ENCODE results near the gene CDH13. TPM values are rescaled to one million over a fixed set of nuclear protein-coding genes. Genes with fewer than 3 reads are reported as not detected.

CDH13 gene
- total RNA-seq: 166 TPM
- long read RNA-seq, partial matches to known transcripts: 308 of 318 reads
- long read RNA-seq, other reads (novel, unspliced or antisense): 10 of 318 reads

- intact Hi-C loops (cut with DNase I): loop anchor here (5.0 kb wide), 1 partner anchor 110 kb away; no protein-coding TSS in a partner anchor
- ATAC-seq (ENCODE audit: poor library complexity): peak; percentile 60
- peak; percentile 70 for DNase-seq
These were observed at the start of gene CDH13 for GRCh38 chr16:82626791-82627261. CDH13 (plus strand) TSS chr16:82626969.

- ATAC-seq (ENCODE audit: poor library complexity) (peak; percentile 74), DNase-seq (no peak)
- intact Hi-C loops (cut with DNase I): loop anchor here (5.0 kb wide), 1 partner anchor 213 kb away; no protein-coding TSS in a partner anchor
These were observed 46.4 kb upstream of the CDH13 start for GRCh38 chr16:82580298-82580890.

- no peak for DNase-seq
- intact Hi-C loops (cut with DNase I): loop anchor here (5.0 kb wide), 1 partner anchor 216 kb away; no protein-coding TSS in a partner anchor
- ATAC-seq (ENCODE audit: poor library complexity): no peak
These were observed 43.8 kb upstream of the CDH13 start for GRCh38 chr16:82582975-82583374.

- ATAC-seq (ENCODE audit: poor library complexity) (no peak), DNase-seq (no peak)
- intact Hi-C loops (cut with DNase I): loop anchor here (5.0 kb wide), 1 partner anchor 216 kb away; no protein-coding TSS in a partner anchor
These were observed 43.3 kb upstream of the CDH13 start for GRCh38 chr16:82583422-82583821.

- peak; percentile 82 for ATAC-seq (ENCODE audit: poor library complexity)
These were observed 42.1 kb upstream of the CDH13 start for GRCh38 chr16:82584553-82585152.

GRCh38 chr16:82585675-82586074 is 41.1 kb upstream of the CDH13 start:
- DNase-seq (no peak), ATAC-seq (ENCODE audit: poor library complexity) (no peak)
- intact Hi-C loops (cut with DNase I): no loop called here

More at GRCh38 chr16:82584553-82585152, 42.1 kb upstream of the CDH13 start:
- intact Hi-C loops (cut with DNase I): loop anchor here (5.0 kb wide), 1 partner anchor 217 kb away; no protein-coding TSS in a partner anchor
- no peak for DNase-seq

GRCh38 chr16:82586130-82586529 is 40.6 kb upstream of the CDH13 start:
- no peak for DNase-seq
- no peak for ATAC-seq (ENCODE audit: poor library complexity)
- intact Hi-C loops (cut with DNase I): no loop called here

- ATAC-seq (ENCODE audit: poor library complexity) (no peak), DNase-seq (no peak)
- intact Hi-C loops (cut with DNase I): no loop called here
These were observed 39.5 kb upstream of the CDH13 start for GRCh38 chr16:82587289-82587688.

GRCh38 chr16:82589407-82589806 is 37.4 kb upstream of the CDH13 start:
- peak; percentile 51 for ATAC-seq (ENCODE audit: poor library complexity)
- intact Hi-C loops (cut with DNase I): no loop called here
- DNase-seq: no peak

GRCh38 chr16:82594114-82594513 is 32.7 kb upstream of the CDH13 start:
- intact Hi-C loops (cut with DNase I): no loop called here
- DNase-seq: no peak
- ATAC-seq (ENCODE audit: poor library complexity): no peak

GRCh38 chr16:82598771-82599170 is 28.0 kb upstream of the CDH13 start:
- intact Hi-C loops (cut with DNase I): no loop called here
- DNase-seq: no peak
- ATAC-seq (ENCODE audit: poor library complexity): no peak

- intact Hi-C loops (cut with DNase I): loop anchor here (10.0 kb wide), 2 partner anchors 753 to 843 kb away; no protein-coding TSS in a partner anchor
- ATAC-seq (ENCODE audit: poor library complexity): no peak
- DNase-seq: no peak
These were observed 24.7 kb upstream of the CDH13 start for GRCh38 chr16:82601989-82602640.

GRCh38 chr16:82603784-82604411 is 22.9 kb upstream of the CDH13 start:
- intact Hi-C loops (cut with DNase I): loop anchor here (10.0 kb wide), 2 partner anchors 751 to 841 kb away; no protein-coding TSS in a partner anchor
- peak; percentile 49 for DNase-seq

GRCh38 chr16:82605076-82605475 is 21.7 kb upstream of the CDH13 start:
- no peak for ATAC-seq (ENCODE audit: poor library complexity)
- intact Hi-C loops (cut with DNase I): loop anchor here (10.0 kb wide), 2 partner anchors 750 to 840 kb away; no protein-coding TSS in a partner anchor
- DNase-seq: no peak

More at GRCh38 chr16:82603784-82604411, 22.9 kb upstream of the CDH13 start:
- peak; percentile 91 for ATAC-seq (ENCODE audit: poor library complexity)

- ATAC-seq (ENCODE audit: poor library complexity): no peak
- no peak for DNase-seq
- intact Hi-C loops (cut with DNase I): loop anchor here (10.0 kb wide), 2 partner anchors 749 to 839 kb away; no protein-coding TSS in a partner anchor
These were observed 20.7 kb upstream of the CDH13 start for GRCh38 chr16:82605863-82606620.

- intact Hi-C loops (cut with DNase I): loop anchor here (10.0 kb wide), 2 partner anchors 746 to 836 kb away; no protein-coding TSS in a partner anchor
- ATAC-seq (ENCODE audit: poor library complexity) (peak; percentile 95), DNase-seq (peak; percentile 75)
These were observed 17.6 kb upstream of the CDH13 start for GRCh38 chr16:82609140-82609539.

GRCh38 chr16:82612263-82612662 is 14.5 kb upstream of the CDH13 start:
- ATAC-seq (ENCODE audit: poor library complexity) (no peak), DNase-seq (no peak)
- intact Hi-C loops (cut with DNase I): no loop called here

GRCh38 chr16:82616356-82616755 is 10.4 kb upstream of the CDH13 start:
- ATAC-seq (ENCODE audit: poor library complexity) (no peak), DNase-seq (no peak)
- intact Hi-C loops (cut with DNase I): no loop called here

Data from Right ventricle myocardium superior (tissue), 1 donor.